Measurements from ENCODE around the gene CNIH4.
"Not testable (repeated sequence)": the region's sequence is repeated elsewhere in the genome, so short reads cannot be mapped to it uniquely, and the experiment has no call there.

Gene CNIH4

DNA sequence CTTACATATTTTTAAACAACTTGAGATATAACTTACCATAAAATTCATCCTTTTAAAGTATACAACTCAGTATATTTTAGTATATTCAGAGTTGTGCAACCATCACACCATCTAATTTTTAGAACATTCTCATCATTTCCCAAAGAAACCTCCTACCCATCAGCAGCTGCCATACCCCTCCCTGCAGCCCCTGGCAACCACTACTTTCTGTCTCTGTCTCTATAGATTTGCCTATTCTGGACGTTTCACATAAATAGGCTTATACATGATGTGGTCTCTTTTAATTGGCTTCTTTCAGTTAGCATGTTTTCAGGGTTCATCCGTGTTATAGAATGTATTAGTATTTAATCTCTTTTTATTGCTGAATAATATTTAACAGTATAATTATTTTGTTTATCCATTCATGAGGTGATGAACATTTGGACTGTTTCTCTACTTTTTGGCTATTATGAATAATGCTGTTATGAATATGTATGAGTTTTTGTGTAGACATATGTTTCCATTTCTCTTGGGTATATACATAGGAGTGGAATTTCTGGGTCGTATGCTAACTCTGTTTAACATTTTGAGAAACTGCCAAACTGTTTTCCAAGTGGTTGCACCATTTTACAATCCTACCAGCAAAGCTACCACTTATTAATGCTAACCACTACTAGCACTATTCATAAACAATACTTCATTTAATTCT lies 48.4 kb downstream of the CNIH4 start:
- no peak for DNase-seq

DNA sequence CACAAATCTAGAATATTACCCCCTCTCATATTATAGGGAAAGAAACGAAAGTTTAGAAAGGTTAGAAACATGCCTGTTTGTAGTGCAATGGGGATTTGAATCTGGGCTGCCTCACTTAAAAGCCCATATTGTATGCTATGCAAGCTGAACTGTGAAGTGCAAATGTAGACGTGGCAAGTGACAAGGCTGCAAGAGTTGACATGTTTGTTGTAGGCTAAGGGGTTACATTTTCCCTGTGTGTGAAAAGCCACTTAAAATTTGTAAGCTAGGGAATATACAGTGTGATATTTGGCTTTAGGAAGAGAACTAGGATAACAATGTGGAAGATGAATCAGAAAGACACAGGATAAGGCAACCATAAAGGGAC lies 48.9 kb downstream of the CNIH4 start:
- no peak for DNase-seq

DNA sequence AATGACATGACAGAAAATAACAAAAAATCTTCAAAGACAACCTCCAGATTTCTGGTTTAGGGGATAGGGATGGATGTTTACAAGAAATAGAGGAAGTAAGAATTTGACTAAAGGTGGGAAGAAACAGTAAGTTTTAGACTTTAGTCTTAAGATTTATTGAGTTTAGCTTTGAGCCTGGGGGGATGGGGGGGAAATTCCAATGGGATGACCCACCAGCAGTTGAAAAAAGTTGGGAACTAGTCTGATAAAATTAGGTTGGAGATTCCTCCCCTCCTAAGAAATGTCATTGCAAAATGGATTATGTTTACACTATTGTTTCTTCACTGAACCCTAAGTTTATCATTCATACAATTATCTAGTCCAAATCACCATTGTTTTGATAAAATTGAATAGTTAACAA lies 49.5 kb downstream of the CNIH4 start:
- DNase-seq = no peak

DNA sequence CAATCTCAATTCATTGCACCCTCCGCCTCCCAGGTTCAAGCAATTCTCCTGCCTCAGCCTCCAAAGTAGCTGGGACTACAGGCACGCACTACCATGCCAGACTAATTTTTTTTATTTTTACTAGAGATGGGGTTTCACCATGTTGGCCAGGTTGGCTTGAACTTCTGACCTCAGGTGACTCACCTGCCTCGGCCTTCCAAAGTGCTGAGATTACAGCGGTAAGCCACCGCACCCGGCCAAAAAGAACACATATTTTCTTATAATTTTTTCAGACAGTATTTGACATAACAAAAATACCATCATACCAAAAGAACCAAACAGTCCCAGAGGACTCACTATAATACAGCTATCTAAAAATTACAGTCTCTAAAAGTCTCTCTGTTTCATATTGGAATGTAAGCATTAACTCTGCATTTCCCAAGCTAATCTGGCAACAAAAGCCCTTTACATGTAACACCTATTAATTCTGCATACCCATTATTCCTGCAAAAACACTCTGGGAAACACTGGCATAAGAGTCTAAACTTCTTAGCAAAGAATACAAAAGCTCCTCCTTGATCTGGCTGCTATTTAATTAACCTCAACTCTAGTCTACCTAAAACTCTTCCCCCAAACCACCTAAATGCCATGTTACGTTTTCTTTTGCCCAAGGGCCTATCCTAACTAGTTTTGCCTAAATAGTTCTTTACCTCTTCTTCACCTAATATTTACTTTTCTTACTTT lies 51.1 kb downstream of the CNIH4 start:
- DNase-seq = no peak

DNA sequence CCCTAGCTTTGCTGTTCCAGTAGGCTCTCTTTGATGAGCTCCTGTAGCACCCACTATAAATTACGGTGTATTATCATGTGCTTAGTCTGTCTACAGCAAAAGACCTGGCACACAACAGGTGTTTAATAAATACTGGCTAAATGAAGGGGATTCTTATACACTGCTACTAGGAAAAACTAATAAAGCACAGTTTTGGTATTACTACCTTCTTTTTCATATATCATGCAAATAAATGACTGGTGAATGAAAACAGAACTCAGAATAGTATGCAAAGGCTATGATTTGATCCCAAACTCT lies 51.6 kb downstream of the CNIH4 start:
- DNase-seq = no peak

DNA sequence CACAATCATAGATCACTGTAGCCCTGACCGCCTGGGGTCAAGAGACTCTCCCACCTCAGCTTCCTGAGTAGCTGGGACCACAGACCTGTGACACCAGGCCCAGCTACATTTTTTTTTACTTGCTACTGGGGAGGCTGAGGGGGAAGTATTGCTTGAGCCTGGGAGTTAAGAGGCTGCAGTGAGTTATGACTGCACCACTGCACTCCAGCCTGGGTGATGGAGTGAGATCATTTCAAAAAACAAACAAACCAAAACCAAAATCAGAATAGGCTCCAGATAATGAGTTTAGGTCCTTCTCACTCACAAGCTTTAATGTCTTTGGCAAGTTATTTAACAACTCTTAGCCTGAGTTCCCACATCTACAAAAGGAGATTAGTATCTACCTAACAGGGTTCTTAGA lies 55.1 kb downstream of the CNIH4 start:
- no peak for DNase-seq

DNA sequence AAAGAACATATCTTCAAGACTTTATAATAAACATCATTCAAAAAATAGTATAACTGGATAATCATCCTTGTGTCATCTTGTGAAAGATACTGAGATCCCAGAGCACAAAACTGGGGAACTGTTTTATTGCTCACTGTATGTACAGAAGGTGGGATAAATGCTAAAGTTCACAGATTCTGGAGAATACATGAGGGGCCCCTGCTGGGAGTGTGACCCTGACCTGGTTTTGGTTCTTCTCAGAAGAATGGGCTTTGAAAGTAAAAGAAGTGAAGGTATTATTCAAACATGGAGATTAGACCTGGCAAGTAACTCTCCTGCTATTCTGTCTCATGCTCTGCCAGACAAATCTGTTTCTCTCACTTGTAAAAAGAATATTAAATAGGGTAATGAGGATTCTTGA lies 63.4 kb downstream of the CNIH4 start:
- DNase-seq = no peak

DNA sequence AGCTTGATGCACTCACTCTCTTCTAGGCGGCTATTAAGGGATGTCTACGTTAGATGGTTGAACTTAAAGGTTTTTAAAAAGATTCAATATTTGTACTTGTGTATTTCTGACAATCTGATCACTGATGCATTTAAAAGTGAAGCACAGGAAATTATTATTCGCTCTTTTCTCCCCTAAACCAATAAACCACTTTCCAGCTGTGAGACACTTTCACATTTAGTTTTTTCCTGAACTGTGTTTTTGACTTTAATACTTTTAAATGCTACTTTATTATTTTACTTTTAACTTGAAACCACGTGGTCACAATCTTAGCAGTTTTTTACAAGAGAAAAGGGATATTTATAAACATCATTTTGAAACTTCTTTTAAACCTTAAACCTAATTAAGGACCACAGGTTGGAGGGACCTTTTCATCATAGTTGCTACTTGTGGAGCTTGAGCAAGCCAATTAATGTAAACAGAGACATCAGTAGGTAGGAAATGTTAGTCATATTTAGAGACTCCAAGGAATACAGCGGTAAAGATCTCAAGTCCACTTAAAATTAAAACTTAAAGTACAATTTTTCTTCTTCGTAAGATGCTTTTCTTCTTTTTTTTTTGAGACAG lies 68.7 kb downstream of the CNIH4 start:
- DNase-seq = no peak

DNA sequence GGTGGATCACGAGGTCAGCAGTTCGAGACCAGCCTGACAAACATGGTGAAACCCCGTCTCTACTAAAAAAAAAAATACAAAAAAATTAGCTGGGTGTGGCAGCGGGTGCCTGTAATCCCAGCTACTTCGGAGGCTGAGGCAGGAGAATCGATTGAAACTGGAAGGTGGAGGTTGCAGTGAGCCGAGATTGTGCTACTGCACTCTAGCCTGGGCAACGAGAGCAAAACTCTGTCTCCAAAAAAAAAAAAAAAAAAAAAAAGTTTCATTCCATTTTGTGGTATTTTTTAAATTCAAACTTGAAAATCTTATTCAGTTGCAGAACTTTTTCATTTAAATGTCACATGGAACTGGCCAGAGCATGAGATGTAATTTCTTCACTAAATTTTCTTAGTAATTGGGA lies 70.2 kb downstream of the CNIH4 start:
- DNase-seq = not testable (repeated sequence)

DNA sequence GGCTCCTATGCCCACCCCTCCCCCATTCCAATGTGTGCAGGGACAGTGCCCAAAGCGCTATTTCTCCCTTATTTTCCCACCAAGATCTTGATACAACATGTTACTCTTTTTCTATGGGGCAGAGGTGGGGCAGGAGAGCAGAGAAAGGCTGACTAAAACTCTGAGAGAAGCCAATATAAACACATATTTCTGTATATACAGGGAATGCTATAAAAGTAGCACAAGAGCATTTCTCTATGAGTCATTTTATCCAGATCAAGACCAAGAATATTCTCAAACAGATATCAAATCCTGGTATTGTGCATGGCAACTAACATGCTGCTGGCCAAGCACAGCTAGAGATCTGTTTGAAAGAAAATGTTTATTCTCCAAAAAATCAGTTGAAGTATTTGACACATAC lies 70.7 kb downstream of the CNIH4 start:
- DNase-seq = no peak

DNA sequence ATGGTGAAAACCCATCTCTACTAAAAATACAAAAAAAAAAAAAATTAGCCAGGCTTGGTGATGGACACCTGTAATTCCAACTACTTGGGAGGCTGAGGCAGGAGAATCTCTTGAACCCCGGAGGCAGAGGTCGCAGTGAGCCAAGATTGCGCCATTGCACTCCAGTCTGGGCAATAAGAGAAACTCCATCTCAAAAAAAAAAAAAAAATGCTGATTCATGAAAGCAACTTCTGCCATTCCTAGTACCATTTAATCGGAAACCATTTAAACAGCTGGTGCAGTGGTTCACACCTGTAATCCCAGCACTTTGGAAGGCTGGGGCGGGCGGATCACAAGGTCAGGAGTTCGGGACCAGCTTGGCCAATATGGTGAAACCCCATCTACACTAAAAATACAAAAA lies 72.0 kb downstream of the CNIH4 start:
- not testable (repeated sequence) for DNase-seq

All from NCI-H510A treated with DMSO at 0.1 percent for 48 hours (cell line).